Iris pigment epithelial cell (primary cell): ENCODE measurements around the gene LRRK2.
A peak's percentile ranks its signal among the peaks of the same experiment; 100 is the strongest.
"Not testable (repeated sequence)": the region's sequence is repeated elsewhere in the genome, so short reads cannot be mapped to it uniquely, and the experiment has no call there.

Experiments used
- DNase-seq: peaks from one replicate; pipeline ENCODE4 v3.0.0-alpha.2; 2011; ENCODE audit warnings: low read depth

Gene LRRK2

GRCh38 chr12:40224439-40225291 is at the start of gene LRRK2:
TSS of gene LRRK2 (plus strand) at chr12:40224997. CDS start at chr12:40225132, 135 bp downstream.
- peak; percentile 78 for DNase-seq

DNA sequence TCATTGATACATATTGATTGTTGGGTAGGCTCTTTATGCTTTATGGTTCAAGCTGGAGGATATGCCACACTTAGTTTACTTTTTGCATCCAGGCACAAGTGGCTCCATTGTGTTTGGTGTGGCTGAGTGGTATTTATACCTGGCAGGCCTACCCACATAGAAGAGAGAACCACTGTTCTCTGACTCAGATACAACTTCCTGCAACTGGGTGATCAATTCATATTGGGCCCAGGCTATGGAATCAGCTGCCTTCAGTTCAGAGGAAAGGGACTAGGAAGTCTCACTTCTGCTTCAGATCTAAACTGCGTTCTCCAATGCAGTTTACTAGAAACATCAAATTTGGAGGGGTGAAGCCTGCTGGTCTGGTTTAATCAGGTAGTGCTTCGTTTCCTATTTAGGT is 49.8 kb upstream of the LRRK2 start:
- DNase-seq = no peak

GRCh38 chr12:40175489-40175888 is 49.3 kb upstream of the LRRK2 start:
- DNase-seq = no peak

GRCh38 chr12:40178701-40179100 is 46.1 kb upstream of the LRRK2 start:
- no peak for DNase-seq

DNA sequence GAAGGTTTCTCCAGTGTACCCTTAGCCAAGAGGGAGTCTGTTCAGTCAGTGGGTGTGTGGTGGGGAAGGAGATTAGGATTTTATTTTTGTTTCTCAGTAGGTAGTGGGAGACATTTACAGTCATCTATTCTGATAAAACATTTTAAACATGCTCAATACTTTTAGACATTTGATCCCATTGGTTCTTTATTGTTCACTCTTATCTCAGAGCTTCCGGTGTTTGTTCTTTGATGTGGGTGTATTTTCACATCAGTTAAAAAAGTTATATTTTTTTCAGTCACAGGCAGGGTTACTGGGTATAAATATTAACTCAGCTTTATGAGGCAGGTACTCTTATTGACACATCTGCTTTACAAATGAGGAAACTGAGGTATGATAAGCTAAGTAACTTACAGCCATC is 43.3 kb upstream of the LRRK2 start:
- no peak for DNase-seq

DNA sequence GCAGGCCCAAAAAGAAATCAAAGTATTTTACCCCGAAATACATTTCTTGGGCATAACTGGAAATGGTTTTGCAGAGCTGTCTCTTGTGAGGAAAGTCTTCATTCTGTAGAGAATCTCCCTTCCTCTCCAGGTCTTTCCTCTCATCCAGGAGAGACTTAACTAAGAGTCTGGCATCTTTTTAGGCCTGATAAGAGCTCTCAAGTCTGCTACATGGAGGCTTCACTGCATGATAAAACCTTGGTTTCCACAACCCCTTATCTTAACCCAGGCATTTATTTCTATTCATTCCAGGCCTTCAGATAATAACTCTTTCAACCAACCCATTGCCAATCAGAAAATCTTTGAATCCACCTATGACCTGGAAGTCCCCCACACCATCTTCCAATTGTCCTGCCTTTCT is 41.1 kb upstream of the LRRK2 start:
- DNase-seq = no peak

GRCh38 chr12:40184493-40185302 is 40.1 kb upstream of the LRRK2 start:
- DNase-seq = no peak

GRCh38 chr12:40185303-40185693 is 39.5 kb upstream of the LRRK2 start:
- DNase-seq = no peak

- no peak for DNase-seq
Measured at GRCh38 chr12:40188558-40189320, 36.1 kb upstream of the LRRK2 start.

GRCh38 chr12:40192704-40193255 is 32.0 kb upstream of the LRRK2 start:
- no peak for DNase-seq

DNA sequence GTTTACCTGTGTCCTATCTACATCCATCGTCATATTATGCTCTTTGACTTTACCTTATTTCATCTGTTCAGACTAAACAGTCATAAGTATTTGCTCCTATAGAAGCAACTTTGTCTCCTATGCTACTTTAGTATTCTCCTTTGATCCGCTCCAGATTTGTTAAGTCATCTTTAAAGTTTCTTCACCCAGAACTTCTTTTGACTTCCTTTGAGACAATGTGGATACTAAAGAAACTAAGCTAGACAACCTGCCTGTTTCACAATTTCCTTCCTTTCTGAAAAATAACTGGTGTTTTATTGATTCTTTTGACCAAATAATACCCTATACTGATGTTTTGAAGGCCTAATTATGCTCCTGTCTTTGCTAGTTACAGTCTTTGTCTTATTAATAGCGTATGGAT is 30.0 kb upstream of the LRRK2 start:
- DNase-seq = no peak

DNA sequence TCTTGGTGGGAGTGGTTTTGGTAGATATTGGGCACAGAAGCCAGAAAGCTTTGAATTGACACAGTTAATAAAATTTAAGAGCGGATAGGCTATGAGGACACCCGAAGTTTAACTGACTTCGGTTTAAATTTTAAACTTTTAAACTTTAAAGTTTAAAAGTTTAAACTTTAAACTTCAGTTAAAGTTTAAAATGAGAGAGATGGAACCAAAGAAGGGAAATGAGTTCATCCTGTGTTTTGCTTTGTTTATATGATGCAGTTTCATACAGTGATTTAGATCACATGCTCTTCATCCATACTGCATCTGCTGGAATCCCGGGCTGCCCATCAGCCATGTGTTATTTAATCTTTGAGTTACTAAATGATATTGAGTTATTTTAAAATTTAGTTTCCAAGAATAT is 27.2 kb upstream of the LRRK2 start:
- DNase-seq = no peak

DNA sequence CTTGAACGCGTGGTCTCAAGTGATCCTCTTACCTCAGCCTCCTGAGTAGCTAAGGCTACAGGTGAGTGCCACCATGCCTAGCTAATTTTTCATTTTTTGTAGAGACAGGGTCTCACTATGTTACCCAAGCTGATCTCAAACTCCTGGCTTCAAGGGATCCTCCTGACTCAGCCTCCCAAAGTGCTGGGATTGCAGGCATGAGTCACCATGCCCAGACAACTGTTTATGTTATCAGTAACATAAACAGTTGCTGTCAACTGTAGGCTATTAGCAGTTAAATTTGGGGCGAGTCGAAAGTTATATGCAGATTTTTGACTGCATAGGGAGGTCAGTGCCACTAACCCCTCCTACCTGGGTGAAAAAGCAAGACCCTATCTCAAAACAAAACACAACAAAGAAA is 26.2 kb upstream of the LRRK2 start:
- peak; percentile 38 for DNase-seq

GRCh38 chr12:40202095-40203059 is 22.4 kb upstream of the LRRK2 start:
- no peak for DNase-seq

GRCh38 chr12:40203060-40203430 is 21.8 kb upstream of the LRRK2 start:
- DNase-seq = no peak

DNA sequence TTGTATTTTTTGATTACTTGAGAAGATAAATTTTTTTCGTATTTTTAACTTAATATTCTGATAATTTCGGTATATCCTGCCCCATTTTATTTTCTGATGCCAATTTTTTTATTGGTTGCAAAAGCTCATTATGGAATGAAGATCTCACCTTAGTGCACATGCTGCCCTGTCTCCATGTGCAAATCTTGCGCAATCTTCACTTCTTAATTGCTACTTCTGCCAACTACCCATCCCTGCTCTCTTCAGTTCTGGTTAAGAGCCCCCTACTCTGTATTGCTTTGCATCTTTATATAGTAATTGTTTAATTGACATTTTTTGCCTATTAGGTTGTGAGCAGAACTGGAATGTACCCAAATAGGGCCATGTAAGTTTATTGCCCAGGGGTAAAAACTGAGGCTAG is 20.5 kb upstream of the LRRK2 start:
- no peak for DNase-seq

DNA sequence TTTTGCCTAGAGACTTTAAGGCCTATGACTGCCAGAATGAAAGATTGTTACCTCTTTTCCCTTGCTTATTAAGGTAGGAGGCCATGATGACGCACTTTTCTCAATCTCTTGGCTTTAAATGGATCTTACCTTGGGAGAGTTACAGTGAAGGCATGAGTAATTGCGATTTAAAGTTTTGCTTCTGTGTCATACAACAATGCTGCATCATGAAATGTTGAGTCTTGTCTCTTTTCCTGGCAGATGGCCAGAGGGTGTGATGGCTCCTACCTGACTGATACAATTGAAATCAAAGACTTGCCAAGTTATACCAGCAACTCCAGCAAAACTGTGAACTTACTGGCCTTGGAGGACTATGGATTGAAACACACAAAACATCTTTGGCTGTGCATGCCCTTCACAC is 17.2 kb upstream of the LRRK2 start:
- DNase-seq = no peak

DNA sequence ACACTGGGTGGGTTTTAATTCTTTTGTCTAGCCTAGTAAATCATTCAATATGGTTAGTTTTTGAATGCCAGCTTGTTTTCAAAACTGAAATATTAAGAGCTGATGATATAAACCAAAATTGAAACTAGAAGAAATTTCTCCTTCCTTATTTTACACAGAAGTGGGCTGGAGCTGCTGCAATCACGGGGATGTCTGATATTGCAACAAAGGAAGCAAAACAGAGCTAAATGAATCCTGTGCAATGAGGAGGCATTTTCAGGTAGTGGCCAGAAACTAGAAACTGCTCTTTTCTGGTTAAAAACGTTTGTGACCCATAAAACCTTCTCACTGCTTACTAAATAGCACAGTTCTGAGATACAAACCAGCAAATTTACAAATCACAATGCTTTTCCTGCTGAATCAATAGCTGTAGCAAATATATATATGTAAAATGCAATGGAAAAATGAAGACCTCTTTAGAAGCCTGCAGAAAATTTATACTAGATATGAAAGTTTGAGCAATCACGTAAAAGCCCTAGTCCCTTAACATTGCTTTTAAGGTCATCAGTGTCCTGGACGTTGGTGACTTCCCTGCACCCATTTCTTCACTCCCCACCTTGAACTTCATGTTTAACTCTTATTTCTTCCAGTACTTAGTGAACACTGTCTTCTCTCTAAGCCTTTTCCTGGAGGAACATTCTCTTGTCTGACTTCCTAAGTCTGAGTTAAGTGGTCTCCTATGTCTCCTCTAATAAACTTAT is 15.9 kb upstream of the LRRK2 start:
- DNase-seq = no peak

DNA sequence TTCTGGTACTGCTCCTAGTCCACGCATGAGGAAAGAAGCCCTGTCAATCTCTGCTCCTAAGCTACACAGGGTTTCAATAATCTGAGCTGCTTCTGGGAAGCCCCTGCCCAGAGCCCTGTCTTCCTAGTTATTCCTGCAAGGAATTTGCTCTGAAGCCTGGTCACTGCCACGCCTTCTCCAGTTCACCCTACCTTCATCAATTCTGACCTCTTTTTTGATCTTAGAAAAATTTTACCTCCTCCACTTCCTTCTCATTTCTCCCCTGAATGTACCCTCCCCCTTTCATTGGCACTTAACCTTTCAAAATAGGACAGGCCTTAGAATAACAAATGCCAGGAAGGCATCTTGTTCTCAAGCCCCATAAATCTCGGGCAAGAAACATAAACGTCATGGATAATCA is 14.9 kb upstream of the LRRK2 start:
- DNase-seq = no peak

- DNase-seq = not testable (repeated sequence)
Measured at GRCh38 chr12:40211186-40211585, 13.6 kb upstream of the LRRK2 start.
